ENCODE results near the gene KCNT2.

- TF ChIP-seq MAZ (IDR thresholded peaks at IDR 0.05; ENCODE audit: borderline replicate concordance, low read depth, low read length) (no peak), KDM1A (IDR thresholded peaks at IDR 0.05; ENCODE audit: low read depth) (no peak), JUNB (IDR thresholded peaks at IDR 0.05) (no peak)
Observed at GRCh38 chr1:196440711-196441110, 167.5 kb downstream of the KCNT2 start.

Measured in A549 (cell line).